K562 (cell line): ENCODE results near the gene SPTLC2.

Source experiments
- CREB3L1 ChIP-seq: fragments of 450-650 bp; IDR thresholded peaks from 2 replicates; pipeline ENCODE4 v1.6.1; 2014; ENCODE audit warnings: low read depth, mild to moderate bottlenecking, moderate library complexity, borderline replicate concordance
- CTCF ChIP-seq, 3 experiments: IDR thresholded peaks in 2 of 3; conservative IDR thresholded peaks in 1 of 3; 2 replicates each; pipeline ENCODE4 v1.5.1; 2011 to 2012; ENCODE audit warnings: low read length in 3 of 3, mild to moderate bottlenecking in 3 of 3, control low read depth in 2 of 3, improper control_type of control experiment in 1 of 3, inconsistent platforms in 1 of 3, low read depth in 1 of 3, mixed read lengths in 1 of 3, moderate library complexity in 1 of 3; ENCODE audit not compliant: insufficient read depth in 2 of 3
- ELF2 ChIP-seq: fragments of 250-450 bp; sonication (Bioruptor Pico); IDR thresholded peaks from 2 replicates; pipeline ENCODE4 v1.5.0; 2021; ENCODE audit warnings: mild to moderate bottlenecking
- EP300 ChIP-seq: IDR thresholded peaks from 2 replicates; pipeline ENCODE4 v1.6.1; 2012; ENCODE audit warnings: low read length, improper control_type of control experiment
- EP400 ChIP-seq: fragments of 450-650 bp; IDR thresholded peaks from 2 replicates; pipeline ENCODE4 v1.6.1; 2017; ENCODE audit warnings: antibody characterized with exemption, mild to moderate bottlenecking, moderate library complexity
- GATA2 ChIP-seq: sonication (generic); formaldehyde crosslinking; IDR thresholded peaks from 2 replicates; pipeline ENCODE4 v1.4.0; 2020; ENCODE audit warnings: mild to moderate bottlenecking, missing genetic modification reagents
- MEF2A ChIP-seq: IDR thresholded peaks from 2 replicates; pipeline ENCODE4 v1.6.1; 2011; ENCODE audit warnings: low read depth, mild to moderate bottlenecking, low read length, moderate library complexity; ENCODE audit not compliant: control insufficient read depth
- NR2C2 ChIP-seq, 2 experiments: fragments of 200-800 bp in 1 of 2; sonication (Bioruptor generic) in 1 of 2; sonication (generic) in 1 of 2; formaldehyde crosslinking in 1 of 2; IDR thresholded peaks; 2 replicates each; pipeline versions ENCODE4 v1.6.1 to v1.8.0; 2016 to 2022; ENCODE audit warnings: mild to moderate bottlenecking in 1 of 2, missing compliant biosample characterization in 1 of 2, missing genetic modification characterization in 1 of 2, missing genetic modification reagents in 1 of 2
- ZNF282 ChIP-seq: sonication (generic); formaldehyde crosslinking; IDR thresholded peaks from 2 replicates; pipeline ENCODE4 v1.8.1; 2023; ENCODE audit warnings: missing genetic modification reagents

GRCh38 chr14:77642407-77642806, 26.0 kb upstream of the SPTLC2 start:
- TF ChIP-seq EP400: no peak
- TF ChIP-seq CTCF (IDR thresholded peaks at IDR 0.05 in 2 of 3, conservative IDR thresholded peaks at IDR 0.05 in 1 of 3; ENCODE audit: insufficient read depth in 2 of 3, low read depth in 1 of 3, low read length in 3 of 3): no peak
- TF ChIP-seq ELF2 (CRISPR knock-in tag): no peak
- TF ChIP-seq CREB3L1: no peak
- TF ChIP-seq EP300: no peak
- TF ChIP-seq NR2C2 (CRISPR knock-in tag; IDR thresholded peaks at IDR 0.05): no peak
- TF ChIP-seq NR2C2 (tag; IDR thresholded peaks at IDR 0.05): no peak
- TF ChIP-seq GATA2 (CRISPR knock-in tag): no peak
- TF ChIP-seq MEF2A: no peak
- no peak for TF ChIP-seq ZNF282
